HG03108 (cell line): ENCODE measurements around the gene TMSB10.
"Not testable (repeated sequence)": the region's sequence is repeated elsewhere in the genome, so short reads cannot be mapped to it uniquely, and the experiment has no call there.

Source experiments
- ATAC-seq: cut with Tn5 transposase; IDR thresholded peaks from one replicate; pipeline ENCODE4 v1.9.1; 2021; ENCODE audit warnings: moderate library complexity; ENCODE audit not compliant: unreplicated experiment

TMSB10 gene

GRCh38 chr2:84900971-84901370 lies 4.5 kb upstream of the TMSB10 start:
- ATAC-seq, result no peak

DNA sequence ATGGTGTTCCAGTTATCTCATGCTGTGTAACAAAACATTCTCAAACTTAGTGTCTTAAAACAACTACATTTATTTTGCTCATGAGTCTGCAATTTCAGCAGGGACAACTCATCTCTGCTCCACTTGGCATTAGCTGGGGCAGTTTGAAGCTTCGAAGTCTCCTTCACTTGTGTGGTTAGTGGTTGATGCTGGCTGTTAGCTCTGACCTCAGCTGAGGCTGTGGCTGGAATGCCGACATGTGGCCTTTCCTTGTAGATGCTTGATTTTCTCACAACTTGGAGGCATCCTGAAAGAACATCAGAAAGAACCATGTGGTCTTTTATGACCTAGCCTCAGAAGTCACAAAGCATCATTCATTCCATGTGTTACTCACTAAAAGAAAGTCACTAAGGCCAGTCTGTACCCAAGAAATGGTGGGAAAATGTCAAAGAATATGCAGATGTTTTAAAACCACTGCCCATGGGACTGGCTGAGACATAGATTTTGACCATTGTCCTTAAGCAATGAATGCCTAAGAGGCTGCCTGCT lies 3.8 kb upstream of the TMSB10 start:
- no peak for ATAC-seq

DNA sequence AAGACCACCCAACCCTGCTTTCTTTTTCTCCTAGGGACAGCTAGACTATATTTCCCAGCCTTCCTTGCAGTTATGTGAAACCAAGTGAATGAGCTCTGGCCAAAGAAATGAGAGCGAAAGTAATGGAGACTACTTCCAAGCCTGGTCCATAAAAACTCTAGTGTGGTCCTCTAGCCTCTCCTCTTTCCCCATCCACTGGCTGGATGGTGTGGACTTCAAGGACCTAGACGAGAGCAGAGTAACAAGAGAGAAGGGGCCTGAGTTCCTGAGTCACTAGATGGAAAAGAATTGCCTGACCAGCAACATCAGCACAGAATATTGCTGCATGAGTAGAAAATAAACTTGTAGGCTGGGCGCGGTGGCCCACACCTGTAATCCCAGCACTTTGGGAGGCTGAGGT lies 2.9 kb upstream of the TMSB10 start:
- ATAC-seq, result no peak

GRCh38 chr2:84904151-84904550 lies 1.3 kb upstream of the TMSB10 start:
- ATAC-seq, result no peak

- no peak for ATAC-seq
These were observed 710 bp upstream of the TMSB10 start for GRCh38 chr2:84904717-84905174.

DNA sequence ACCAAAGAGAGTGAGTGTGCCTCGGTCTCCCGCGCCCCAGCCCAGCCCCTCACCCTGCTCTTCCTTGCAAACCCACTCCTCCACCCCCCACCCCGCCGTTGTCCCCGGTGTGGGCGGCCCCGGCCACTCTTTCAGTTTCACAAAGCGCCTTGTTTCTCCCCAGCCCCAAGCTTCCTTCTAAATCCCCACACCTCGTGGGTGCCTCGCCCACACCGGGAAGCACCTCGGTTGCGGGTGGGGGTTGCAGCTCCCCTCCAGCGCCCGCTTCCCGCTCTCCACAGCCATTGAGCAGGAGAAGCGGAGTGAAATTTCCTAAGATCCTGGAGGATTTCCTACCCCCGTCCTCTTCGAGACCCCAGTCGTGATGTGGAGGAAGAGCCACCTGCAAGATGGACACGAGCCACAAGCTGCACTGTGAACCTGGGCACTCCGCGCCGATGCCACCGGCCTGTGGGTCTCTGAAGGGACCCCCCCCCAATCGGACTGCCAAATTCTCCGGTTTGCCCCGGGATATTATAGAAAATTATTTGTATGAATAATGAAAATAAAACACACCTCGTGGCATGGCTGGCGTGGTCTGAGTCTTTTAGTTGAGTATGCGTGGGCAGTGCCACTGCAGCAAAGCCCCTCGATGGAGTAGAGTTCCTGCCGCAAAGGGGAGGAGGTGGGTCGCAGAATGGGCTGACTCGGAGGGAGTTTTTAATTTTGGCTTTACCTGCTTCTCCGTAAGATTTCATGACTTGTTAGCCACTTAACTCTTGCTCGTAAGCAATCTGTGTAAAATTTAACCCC lies 848 bp downstream of the TMSB10 start:
- peak; percentile 24 for ATAC-seq

DNA sequence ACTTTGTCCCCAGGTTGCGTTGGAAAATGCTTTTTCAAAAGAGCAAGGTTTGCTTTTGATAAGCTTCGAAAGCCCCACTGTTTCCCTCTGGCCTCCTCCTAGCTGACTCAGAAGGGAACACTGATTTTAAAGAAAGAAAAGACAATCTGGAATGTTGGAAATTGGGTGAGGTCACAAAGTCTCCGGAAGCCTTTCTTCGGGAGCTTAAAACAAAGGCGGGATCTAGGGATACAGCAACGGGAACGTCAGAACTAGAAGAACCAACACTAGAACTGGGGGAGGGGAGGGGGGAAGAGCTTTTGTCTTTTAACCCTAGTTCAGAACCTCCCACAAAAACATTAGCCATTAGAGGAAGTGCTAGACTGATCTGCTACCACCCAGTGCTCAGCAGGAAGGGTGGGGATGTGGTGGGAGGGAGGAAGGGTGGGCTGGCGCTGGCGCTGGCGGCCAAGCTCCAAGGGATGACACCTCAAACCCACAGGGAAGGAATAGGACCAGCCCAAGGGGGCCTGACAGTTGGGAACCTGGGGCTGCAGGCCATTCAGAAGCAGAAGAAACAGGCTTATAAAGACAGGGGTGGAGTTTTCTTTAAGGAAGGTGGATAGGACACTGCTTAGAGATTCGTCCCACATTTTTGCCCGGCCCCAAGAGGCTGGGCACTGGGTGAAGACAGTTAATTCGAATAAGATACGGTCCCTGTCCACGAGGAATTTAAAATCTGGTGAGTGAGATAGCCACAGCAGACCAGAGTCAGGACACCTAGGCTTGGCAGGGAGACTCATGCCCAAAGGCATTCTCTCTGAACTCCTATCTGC lies 1.7 kb downstream of the TMSB10 start:
- peak; percentile 53 for ATAC-seq

DNA sequence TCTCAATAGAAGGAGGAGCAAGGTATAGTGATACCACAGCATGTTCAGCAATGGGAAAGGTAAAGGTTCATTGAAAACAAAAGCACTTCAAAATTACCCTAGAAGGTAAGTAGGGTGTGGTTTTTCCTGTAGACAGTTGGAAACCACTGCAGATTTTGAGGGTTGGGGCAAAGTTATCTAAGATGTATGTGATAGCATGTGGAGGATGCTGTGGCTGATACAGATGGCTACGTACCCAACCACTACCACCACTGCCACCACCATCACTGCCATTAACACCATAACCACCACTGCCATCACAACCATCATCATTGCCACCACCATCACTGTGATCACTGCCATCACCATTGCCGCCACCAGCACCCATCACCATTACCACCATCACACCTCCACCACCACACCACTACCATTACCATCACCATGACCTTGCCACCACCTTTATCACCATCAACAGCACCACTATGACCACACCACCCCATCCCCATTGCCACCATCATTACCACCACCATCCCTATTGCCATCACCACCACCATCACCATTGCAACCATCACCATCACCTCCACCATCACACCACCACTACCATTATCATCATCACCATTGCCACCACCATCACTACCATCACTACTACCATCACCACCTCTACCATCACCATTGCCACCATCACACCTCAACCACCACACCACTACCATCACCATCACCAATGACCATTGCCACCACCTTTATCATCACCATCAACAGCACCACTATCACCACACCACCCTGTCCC lies 3.7 kb downstream of the TMSB10 start:
- ATAC-seq, result no peak

- ATAC-seq, result no peak
These were observed 5.8 kb downstream of the TMSB10 start for GRCh38 chr2:84911135-84911678.

GRCh38 chr2:84912984-84913383 lies 7.5 kb downstream of the TMSB10 start:
- ATAC-seq, result no peak

GRCh38 chr2:84914334-84914733 lies 8.9 kb downstream of the TMSB10 start:
- ATAC-seq, result no peak

DNA sequence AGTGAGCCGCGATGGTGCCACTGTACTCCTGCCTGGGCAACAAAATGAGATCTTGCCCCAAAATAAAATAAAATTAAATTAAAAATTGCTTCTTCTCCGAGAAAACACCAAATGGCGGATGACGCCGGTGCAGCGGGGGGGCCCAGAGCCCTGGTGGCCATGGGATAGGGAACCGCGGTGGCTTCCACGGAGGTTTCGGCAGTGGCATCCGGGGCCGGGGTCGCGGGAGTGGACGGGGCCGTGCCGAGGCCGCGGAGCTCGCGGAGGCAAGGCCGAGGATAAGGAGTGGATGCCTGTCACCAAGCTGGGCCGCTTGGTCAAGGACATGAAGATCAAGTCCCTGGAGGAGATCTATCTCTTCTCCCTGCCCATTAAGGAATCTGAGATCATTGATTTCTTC lies 10.2 kb downstream of the TMSB10 start:
- not testable (repeated sequence) for ATAC-seq

- ATAC-seq, result not testable (repeated sequence)
These were observed 12.4 kb downstream of the TMSB10 start for GRCh38 chr2:84917821-84918220.

DNA sequence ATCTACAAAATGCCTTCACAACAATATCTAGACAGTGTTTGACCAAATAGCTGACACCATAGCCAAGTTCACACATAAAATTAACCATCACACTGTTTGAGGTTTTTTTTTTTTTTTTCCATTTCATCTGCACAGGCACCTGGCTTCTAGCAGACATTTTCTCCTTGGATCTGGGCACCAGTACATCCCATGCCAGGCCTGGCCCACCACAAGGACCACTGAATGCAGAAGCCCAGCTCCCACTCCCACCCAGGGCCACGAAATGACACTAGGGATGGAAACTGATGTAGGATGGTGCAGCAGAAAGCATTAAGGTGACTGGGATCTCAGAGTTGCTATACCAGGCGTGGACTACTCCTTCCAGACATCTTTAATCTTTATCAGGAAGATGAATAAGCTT lies 13.0 kb downstream of the TMSB10 start:
- no peak for ATAC-seq

DNA sequence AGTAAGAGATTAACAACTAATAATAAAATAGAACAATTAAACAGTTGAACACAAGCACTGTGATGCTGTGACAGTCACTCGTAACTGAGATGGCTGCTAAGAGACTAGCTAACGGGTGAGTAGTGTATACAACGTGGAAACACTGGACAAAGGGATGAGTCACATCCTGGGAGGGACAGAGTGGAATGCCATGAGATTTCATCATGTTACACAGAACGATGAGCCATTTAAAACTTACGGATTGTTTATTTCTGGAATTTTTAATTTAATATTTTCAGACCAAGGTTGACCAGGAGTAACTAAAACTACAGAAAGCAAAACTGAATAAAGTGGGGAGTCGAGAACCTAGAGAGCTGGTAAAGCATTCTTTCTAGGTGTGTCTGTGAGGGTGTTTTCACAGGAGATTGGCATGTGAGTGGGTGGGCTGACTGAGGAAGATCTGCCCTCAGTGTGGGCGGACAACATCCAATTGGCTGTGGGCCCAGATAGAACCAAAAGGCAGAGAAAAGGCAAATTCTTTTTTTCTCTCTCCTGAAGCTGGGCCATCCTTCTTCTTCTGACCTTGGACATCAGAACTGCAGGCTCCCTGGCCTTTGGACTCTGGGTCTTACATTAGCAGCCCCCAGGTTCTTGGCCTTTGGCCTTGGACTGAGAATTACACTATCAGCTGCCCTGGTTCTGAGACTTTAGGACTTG lies 14.6 kb downstream of the TMSB10 start:
- ATAC-seq, result peak; percentile 33

DNA sequence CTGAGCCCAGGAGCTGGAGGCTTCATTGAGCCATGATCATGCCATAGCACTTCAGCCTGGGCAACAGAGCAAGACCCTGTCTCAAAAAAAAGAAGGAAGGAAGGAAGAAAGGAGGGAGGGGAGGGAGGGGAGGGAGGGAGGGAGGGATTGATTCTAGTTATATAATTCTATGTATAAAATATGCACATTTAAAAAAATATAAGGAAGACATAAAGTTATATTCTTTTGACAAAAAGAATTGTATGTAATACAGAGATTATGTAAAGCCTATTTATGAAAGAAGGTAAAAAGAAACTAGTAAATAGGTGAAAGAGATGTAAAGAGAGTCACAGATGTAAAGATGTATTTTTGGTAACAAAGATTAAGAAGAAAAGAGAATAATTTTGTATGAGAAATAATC lies 17.6 kb downstream of the TMSB10 start:
- ATAC-seq, result no peak

- no peak for ATAC-seq
These were observed 19.0 kb downstream of the TMSB10 start for GRCh38 chr2:84924173-84925106.

- no peak for ATAC-seq
These were observed 19.9 kb downstream of the TMSB10 start for GRCh38 chr2:84925336-84925723.

- ATAC-seq, result peak; percentile 72
These were observed 20.4 kb downstream of the TMSB10 start for GRCh38 chr2:84925724-84926376.
